ENCODE results near the gene EDA2R. TPM values are rescaled to one million over a fixed set of nuclear protein-coding genes. Genes with fewer than 3 reads are reported as not detected.

Gene EDA2R
- total RNA-seq = 2.7 and 3.6 TPM in 2 replicates

- DNase-seq = peak; percentile 83
- peak within 1 kb of the TSS; percentile 86 for H3K4me3 Mint-ChIP-seq
- H3K27ac Mint-ChIP-seq = peak within 1 kb of the TSS; percentile 59
- H3K27me3 Mint-ChIP-seq = no peaks in the 10 kb centered on the region
- intact Hi-C loops (cut with micrococcal nuclease) = no loop called here
- no peaks in the 10 kb centered on the region for H3K36me3 Mint-ChIP-seq (ENCODE audit: low read depth)
- no peaks in the 10 kb centered on the region for H3K9me3 Mint-ChIP-seq
- H3K4me1 Mint-ChIP-seq = peaks cover 9% of the 10 kb centered on the region
Measured at GRCh38 chrX:66638591-66639500, at the start of gene EDA2R. EDA2R (minus strand) TSS chrX:66639078; CDS start chrX:66616020, 23,058 bp downstream.

GRCh38 chrX:66684196-66684595 lies 45.3 kb upstream of the EDA2R start:
- Mint-ChIP-seq H3K36me3 (ENCODE audit: low read depth) (no peaks in the 10 kb centered on the region), H3K27me3 (no peaks in the 10 kb centered on the region), H3K4me3 (no peak overlapping the region), H3K9me3 (no peaks in the 10 kb centered on the region), H3K27ac (no peak overlapping the region), H3K4me1 (no peaks in the 10 kb centered on the region)
- no peak for DNase-seq
- intact Hi-C loops (cut with micrococcal nuclease) = no loop called here

- no peaks in the 10 kb centered on the region for H3K36me3 Mint-ChIP-seq (ENCODE audit: low read depth)
Measured at GRCh38 chrX:66680451-66680850, 41.6 kb upstream of the EDA2R start.

GRCh38 chrX:66677430-66677829 lies 38.6 kb upstream of the EDA2R start:
- Mint-ChIP-seq H3K4me1 (no peaks in the 10 kb centered on the region), H3K4me3 (no peak overlapping the region), H3K27me3 (no peaks in the 10 kb centered on the region), H3K36me3 (ENCODE audit: low read depth) (no peaks in the 10 kb centered on the region), H3K27ac (no peak overlapping the region), H3K9me3 (no peaks in the 10 kb centered on the region)
- intact Hi-C loops (cut with micrococcal nuclease) = no loop called here
- no peak for DNase-seq

More at GRCh38 chrX:66680451-66680850, 41.6 kb upstream of the EDA2R start:
- no peak overlapping the region for H3K4me3 Mint-ChIP-seq
- H3K9me3 Mint-ChIP-seq = no peaks in the 10 kb centered on the region
- H3K27ac Mint-ChIP-seq = no peak overlapping the region
- intact Hi-C loops (cut with micrococcal nuclease) = no loop called here
- no peak for DNase-seq
- H3K4me1 Mint-ChIP-seq = no peaks in the 10 kb centered on the region
- H3K27me3 Mint-ChIP-seq = no peaks in the 10 kb centered on the region

- DNase-seq = no peak
- intact Hi-C loops (cut with micrococcal nuclease) = no loop called here
- Mint-ChIP-seq H3K9me3 (no peaks in the 10 kb centered on the region), H3K4me3 (no peak overlapping the region), H3K27ac (no peak overlapping the region), H3K36me3 (ENCODE audit: low read depth) (no peaks in the 10 kb centered on the region), H3K27me3 (no peaks in the 10 kb centered on the region), H3K4me1 (no peaks in the 10 kb centered on the region)
Measured at GRCh38 chrX:66676990-66677389, 38.1 kb upstream of the EDA2R start.

GRCh38 chrX:66676413-66676812 lies 37.5 kb upstream of the EDA2R start:
- H3K27me3 Mint-ChIP-seq = no peaks in the 10 kb centered on the region
- H3K9me3 Mint-ChIP-seq = no peaks in the 10 kb centered on the region
- H3K4me3 Mint-ChIP-seq = no peak overlapping the region
- DNase-seq = no peak
- intact Hi-C loops (cut with micrococcal nuclease) = no loop called here
- no peaks in the 10 kb centered on the region for H3K4me1 Mint-ChIP-seq
- H3K36me3 Mint-ChIP-seq (ENCODE audit: low read depth) = no peaks in the 10 kb centered on the region
- H3K27ac Mint-ChIP-seq = no peak overlapping the region

- Mint-ChIP-seq H3K36me3 (ENCODE audit: low read depth) (no peaks in the 10 kb centered on the region), H3K27me3 (no peaks in the 10 kb centered on the region), H3K4me1 (no peaks in the 10 kb centered on the region), H3K4me3 (no peak overlapping the region), H3K27ac (no peak overlapping the region), H3K9me3 (no peaks in the 10 kb centered on the region)
- intact Hi-C loops (cut with micrococcal nuclease) = no loop called here
- no peak for DNase-seq
Measured at GRCh38 chrX:66675541-66675940, 36.7 kb upstream of the EDA2R start.

GRCh38 chrX:66674506-66674905 lies 35.6 kb upstream of the EDA2R start:
- Mint-ChIP-seq H3K4me3 (no peak overlapping the region), H3K27ac (no peak overlapping the region), H3K9me3 (no peaks in the 10 kb centered on the region), H3K4me1 (no peaks in the 10 kb centered on the region), H3K36me3 (ENCODE audit: low read depth) (no peaks in the 10 kb centered on the region), H3K27me3 (no peaks in the 10 kb centered on the region)
- intact Hi-C loops (cut with micrococcal nuclease) = no loop called here
- DNase-seq = no peak

- no peak overlapping the region for H3K4me3 Mint-ChIP-seq
- H3K9me3 Mint-ChIP-seq = no peaks in the 10 kb centered on the region
- H3K4me1 Mint-ChIP-seq = no peaks in the 10 kb centered on the region
- H3K36me3 Mint-ChIP-seq (ENCODE audit: low read depth) = no peaks in the 10 kb centered on the region
- intact Hi-C loops (cut with micrococcal nuclease) = no loop called here
- no peak for DNase-seq
- no peaks in the 10 kb centered on the region for H3K27me3 Mint-ChIP-seq
- H3K27ac Mint-ChIP-seq = no peak overlapping the region
Measured at GRCh38 chrX:66672106-66672505, 33.2 kb upstream of the EDA2R start.

- H3K4me3 Mint-ChIP-seq = no peak overlapping the region
- no peaks in the 10 kb centered on the region for H3K36me3 Mint-ChIP-seq (ENCODE audit: low read depth)
- no peaks in the 10 kb centered on the region for H3K27me3 Mint-ChIP-seq
- DNase-seq = no peak
- H3K4me1 Mint-ChIP-seq = no peaks in the 10 kb centered on the region
- H3K27ac Mint-ChIP-seq = no peak overlapping the region
- intact Hi-C loops (cut with micrococcal nuclease) = no loop called here
- H3K9me3 Mint-ChIP-seq = peaks cover 4% of the 10 kb centered on the region
Measured at GRCh38 chrX:66654411-66654810, 15.5 kb upstream of the EDA2R start.

GRCh38 chrX:66635360-66635759 lies 3.5 kb downstream of the EDA2R start:
- Mint-ChIP-seq H3K27ac (no peak overlapping the region), H3K27me3 (no peaks in the 10 kb centered on the region), H3K9me3 (no peaks in the 10 kb centered on the region), H3K4me3 (no peak overlapping the region), H3K4me1 (peaks cover 9% of the 10 kb centered on the region), H3K36me3 (ENCODE audit: low read depth) (no peaks in the 10 kb centered on the region)
- no peak for DNase-seq
- intact Hi-C loops (cut with micrococcal nuclease) = no loop called here

- no peak for DNase-seq
- Mint-ChIP-seq H3K9me3 (no peaks in the 10 kb centered on the region), H3K27ac (no peak overlapping the region)
Measured at GRCh38 chrX:66634272-66634671, 4.6 kb downstream of the EDA2R start.

GRCh38 chrX:66633541-66633940 lies 5.3 kb downstream of the EDA2R start:
- Mint-ChIP-seq H3K27ac (no peak overlapping the region), H3K27me3 (no peaks in the 10 kb centered on the region), H3K4me3 (no peak overlapping the region), H3K36me3 (ENCODE audit: low read depth) (no peaks in the 10 kb centered on the region), H3K4me1 (peaks cover 4% of the 10 kb centered on the region), H3K9me3 (no peaks in the 10 kb centered on the region)
- intact Hi-C loops (cut with micrococcal nuclease) = no loop called here
- no peak for DNase-seq

More at GRCh38 chrX:66634272-66634671, 4.6 kb downstream of the EDA2R start:
- intact Hi-C loops (cut with micrococcal nuclease) = no loop called here
- Mint-ChIP-seq H3K36me3 (ENCODE audit: low read depth) (no peaks in the 10 kb centered on the region), H3K27me3 (no peaks in the 10 kb centered on the region), H3K4me3 (no peak overlapping the region), H3K4me1 (peaks cover 7% of the 10 kb centered on the region)

GRCh38 chrX:66632981-66633380 lies 5.9 kb downstream of the EDA2R start:
- H3K27ac Mint-ChIP-seq = no peak overlapping the region
- H3K27me3 Mint-ChIP-seq = no peaks in the 10 kb centered on the region
- no peaks in the 10 kb centered on the region for H3K9me3 Mint-ChIP-seq
- no peak for DNase-seq
- peaks cover 4% of the 10 kb centered on the region for H3K4me1 Mint-ChIP-seq
- intact Hi-C loops (cut with micrococcal nuclease) = no loop called here
- H3K4me3 Mint-ChIP-seq = no peak overlapping the region
- no peaks in the 10 kb centered on the region for H3K36me3 Mint-ChIP-seq (ENCODE audit: low read depth)

- Mint-ChIP-seq H3K4me3 (no peak overlapping the region), H3K4me1 (peaks cover 5% of the 10 kb centered on the region), H3K9me3 (no peaks in the 10 kb centered on the region), H3K36me3 (ENCODE audit: low read depth) (no peaks in the 10 kb centered on the region), H3K27ac (no peak overlapping the region), H3K27me3 (no peaks in the 10 kb centered on the region)
- intact Hi-C loops (cut with micrococcal nuclease) = no loop called here
- DNase-seq = no peak
Measured at GRCh38 chrX:66632473-66632872, 6.4 kb downstream of the EDA2R start.
